Fibroblast of lung (primary cell): ENCODE data around the gene RASSF7.

Experiments used
- CTCF ChIP-seq, 2 donors: IDR thresholded peaks in 1 of 2; conservative IDR thresholded peaks in 1 of 2; 1 replicate in 1 of 2; 2 replicates in 1 of 2; pipeline ENCODE4 v1.5.1; 2011 to 2012; ENCODE audit warnings: low read length in 2 of 2, control low read depth in 1 of 2, inconsistent platforms in 1 of 2, low read depth in 1 of 2, mild to moderate bottlenecking in 1 of 2
- EZH2 ChIP-seq: IDR thresholded peaks from 2 replicates; pipeline ENCODE4 v1.5.1; 2012; ENCODE audit warnings: low read length, control low read depth, mild to moderate bottlenecking; ENCODE audit errors: missing control alignments

DNA sequence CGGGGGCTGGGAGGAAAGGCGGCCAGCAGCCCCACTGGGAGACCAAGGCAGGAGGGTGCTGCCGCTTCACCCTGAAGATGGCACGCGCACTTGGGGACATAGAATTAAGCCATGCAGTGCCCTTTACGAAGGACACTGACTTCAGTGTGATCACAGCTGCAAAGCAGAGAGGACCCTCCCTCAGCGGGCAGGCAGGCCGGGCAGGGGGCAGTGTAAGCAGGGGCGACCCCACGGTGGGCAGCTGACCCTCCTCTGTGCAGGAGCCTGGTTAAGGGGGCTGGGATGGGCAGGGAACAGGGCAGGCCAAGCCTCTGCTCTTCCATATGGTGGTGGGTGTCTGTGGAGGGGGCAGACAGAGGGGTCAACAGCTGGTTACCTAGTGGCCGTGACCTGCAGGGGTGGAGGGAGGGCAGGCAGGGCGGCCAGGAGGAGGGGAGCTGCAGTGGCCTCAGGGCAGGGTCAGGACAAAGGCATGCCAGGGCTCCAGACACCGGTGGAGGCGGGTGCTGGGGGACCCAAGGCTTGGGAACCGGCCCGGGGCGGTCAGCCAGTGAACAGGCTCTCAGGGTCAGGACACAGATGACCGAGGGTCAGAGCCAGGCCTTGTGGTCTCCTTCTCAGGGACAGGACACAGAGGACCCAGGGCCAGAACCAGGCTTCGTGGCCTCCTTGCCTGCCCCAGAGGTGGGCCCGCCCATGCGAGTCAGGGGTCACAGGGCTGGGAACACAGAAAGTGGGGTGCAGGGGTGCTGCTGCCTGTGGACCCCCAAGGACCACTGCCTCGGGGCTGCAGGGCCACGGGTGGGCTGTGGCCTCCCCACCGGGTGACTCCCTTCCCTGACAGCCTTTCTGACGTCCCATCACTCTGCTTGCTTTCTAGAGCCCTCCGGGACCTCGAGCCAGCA lies 7.4 kb upstream of the RASSF7 start:
- no peak for TF ChIP-seq CTCF (conservative IDR thresholded peaks at IDR 0.05 in 1 of 2, IDR thresholded peaks at IDR 0.05 in 1 of 2; ENCODE audit: low read depth in 1 of 2, low read length in 2 of 2)
- TF ChIP-seq EZH2, result no peak
